Renal cortical epithelial cell (primary cell): ENCODE measurements around the gene TRIM45. TPM values are rescaled to one million over a fixed set of nuclear protein-coding genes. Genes with fewer than 3 reads are reported as not detected.

ENCODE experiments used
- total RNA-seq: library from RNA; depleted of rRNA; stranded (reverse); fragments of >200 nt; gene quantifications from 2 replicates; pipeline ENCODE4 v1.2.3, GENCODE V29; 2014

TRIM45 gene
- total RNA-seq, 1 donor from 2014 or later = 7.1 TPM

Other genes with a start within 250 kb of the TRIM45 start
- 51.4 and 76.7 TPM in 2 replicates for gene PTGFRN, start 211.8 kb downstream of the TRIM45 start, total RNA-seq
- 0.35 and 0.45 TPM in 2 replicates for gene CD101, start 120.0 kb downstream of the TRIM45 start, total RNA-seq
- 17.9 and 30.7 TPM in 2 replicates for gene TTF2, start 61.4 kb downstream of the TRIM45 start, total RNA-seq
- 16.3 and 19.9 TPM in 2 replicates for gene VTCN1, start 89.2 kb upstream of the TRIM45 start, total RNA-seq
- 27.6 and 44.1 TPM in 2 replicates for gene MAN1A2, start 245.7 kb upstream of the TRIM45 start, total RNA-seq